ENCODE results near the gene MTF1.
A peak's percentile ranks its signal among the peaks of the same experiment; 100 is the strongest.
"Not testable (repeated sequence)": the region's sequence is repeated elsewhere in the genome, so short reads cannot be mapped to it uniquely, and the experiment has no call there.

The MTF1 gene

GRCh38 chr1:37859507-37860345 lies at the start of gene MTF1:
Gene MTF1 (minus strand): TSS chr1:37859592. CDS start chr1:37857658, 1,934 bp downstream.
- peak; percentile 92 for DNase-seq (ENCODE audit: low read depth)

GRCh38 chr1:37908531-37908930 lies 49.1 kb upstream of the MTF1 start:
- DNase-seq (ENCODE audit: low read depth): not testable (repeated sequence)

- not testable (repeated sequence) for DNase-seq (ENCODE audit: low read depth)
Measured at GRCh38 chr1:37907416-37908125, 48.2 kb upstream of the MTF1 start.

- not testable (repeated sequence) for DNase-seq (ENCODE audit: low read depth)
Measured at GRCh38 chr1:37906591-37906990, 47.2 kb upstream of the MTF1 start.

- DNase-seq (ENCODE audit: low read depth): no peak
Measured at GRCh38 chr1:37905727-37906126, 46.3 kb upstream of the MTF1 start.

- DNase-seq (ENCODE audit: low read depth): not testable (repeated sequence)
Measured at GRCh38 chr1:37903921-37904320, 44.5 kb upstream of the MTF1 start.

- DNase-seq (ENCODE audit: low read depth): no peak
Measured at GRCh38 chr1:37902983-37903382, 43.6 kb upstream of the MTF1 start.

- no peak for DNase-seq (ENCODE audit: low read depth)
Measured at GRCh38 chr1:37901893-37902225, 42.5 kb upstream of the MTF1 start.

GRCh38 chr1:37901191-37901892 lies 42.0 kb upstream of the MTF1 start:
- DNase-seq (ENCODE audit: low read depth): no peak

GRCh38 chr1:37897563-37897962 lies 38.2 kb upstream of the MTF1 start:
- DNase-seq (ENCODE audit: low read depth): not testable (repeated sequence)

- no peak for DNase-seq (ENCODE audit: low read depth)
Measured at GRCh38 chr1:37893673-37894072, 34.3 kb upstream of the MTF1 start.

- DNase-seq (ENCODE audit: low read depth): no peak
Measured at GRCh38 chr1:37892151-37893047, 33.0 kb upstream of the MTF1 start.

- no peak for DNase-seq (ENCODE audit: low read depth)
Measured at GRCh38 chr1:37890378-37891014, 31.1 kb upstream of the MTF1 start.

GRCh38 chr1:37888022-37888700 lies 28.8 kb upstream of the MTF1 start:
- DNase-seq (ENCODE audit: low read depth): no peak

- DNase-seq (ENCODE audit: low read depth): no peak
Measured at GRCh38 chr1:37884145-37884544, 24.8 kb upstream of the MTF1 start.

GRCh38 chr1:37883671-37884070 lies 24.3 kb upstream of the MTF1 start:
- no peak for DNase-seq (ENCODE audit: low read depth)

GRCh38 chr1:37879865-37880264 lies 20.5 kb upstream of the MTF1 start:
- no peak for DNase-seq (ENCODE audit: low read depth)

GRCh38 chr1:37878071-37878470 lies 18.7 kb upstream of the MTF1 start:
- no peak for DNase-seq (ENCODE audit: low read depth)

- DNase-seq (ENCODE audit: low read depth): no peak
Measured at GRCh38 chr1:37875833-37876232, 16.4 kb upstream of the MTF1 start.

- DNase-seq (ENCODE audit: low read depth): no peak
Measured at GRCh38 chr1:37872692-37873091, 13.3 kb upstream of the MTF1 start.

- no peak for DNase-seq (ENCODE audit: low read depth)
Measured at GRCh38 chr1:37868466-37868865, 9.1 kb upstream of the MTF1 start.

Measured in fibroblast of the conjunctiva (primary cell).